HEK293T (cell line): ENCODE results near the gene MGST2.

Experiments
- CTCF ChIA-PET: fragments of 350-600 bp; formaldehyde crosslinking; extraction: SDS; loops from one replicate; lab custom pipeline; 2021; ENCODE audit warnings: antibody characterized with exemption, inconsistent platforms; lab: Yijun Ruan, JAX
- POLR2A ChIA-PET: fragments of 350-600 bp; formaldehyde crosslinking; extraction: SDS; loops from one replicate; lab custom pipeline; 2020; ENCODE audit warnings: antibody characterized with exemption, inconsistent platforms; lab: Yijun Ruan, JAX
- DNase-seq: peaks from one replicate; pipeline ENCODE4 v3.0.0; 2012; ENCODE audit warnings: mixed read lengths; ENCODE audit errors: extremely low spot score
- ARNT ChIP-seq: fragments of 450-650 bp; IDR thresholded peaks from 2 replicates; pipeline ENCODE4 v1.6.1; 2017; ENCODE audit warnings: mild to moderate bottlenecking
- BHLHE40 ChIP-seq: fragments of 450-650 bp; IDR thresholded peaks from 2 replicates; pipeline ENCODE4 v1.6.1; 2016; ENCODE audit warnings: mild to moderate bottlenecking, moderate library complexity, borderline replicate concordance
- CTBP1 ChIP-seq: fragments of 450-650 bp; IDR thresholded peaks from 2 replicates; pipeline ENCODE4 v1.6.1; 2016; ENCODE audit warnings: borderline replicate concordance
- ELF4 ChIP-seq: fragments of 450-650 bp; IDR thresholded peaks from 2 replicates; pipeline ENCODE4 v1.6.1; 2017; ENCODE audit warnings: antibody characterized with exemption
- FOXA1 ChIP-seq: fragments of 450-650 bp; IDR thresholded peaks from 2 replicates; pipeline ENCODE4 v1.6.1; 2016; ENCODE audit warnings: mild to moderate bottlenecking
- FOXK2 ChIP-seq: fragments of 450-650 bp; IDR thresholded peaks from 2 replicates; pipeline ENCODE4 v1.6.1; 2016; ENCODE audit warnings: mild to moderate bottlenecking
- FOXM1 ChIP-seq: fragments of 450-650 bp; IDR thresholded peaks from 2 replicates; pipeline ENCODE4 v1.6.1; 2017; ENCODE audit warnings: mild to moderate bottlenecking, borderline replicate concordance
- HDGF ChIP-seq: fragments of 450-650 bp; IDR thresholded peaks from 2 replicates; pipeline ENCODE4 v1.6.1; 2017; ENCODE audit warnings: antibody characterized with exemption, borderline replicate concordance
- L3MBTL2 ChIP-seq: fragments of 450-650 bp; conservative IDR thresholded peaks from 2 replicates; pipeline ENCODE4 v1.6.1; 2016; ENCODE audit warnings: mild to moderate bottlenecking
- LEF1 ChIP-seq: fragments of 450-650 bp; IDR thresholded peaks from 2 replicates; pipeline ENCODE4 v1.6.1; 2017; ENCODE audit warnings: mild to moderate bottlenecking, borderline replicate concordance
- NFRKB ChIP-seq: fragments of 450-650 bp; IDR thresholded peaks from 2 replicates; pipeline ENCODE4 v1.6.1; 2016; ENCODE audit warnings: mild to moderate bottlenecking, moderate library complexity
- SP1 ChIP-seq: fragments of 450-650 bp; IDR thresholded peaks from 2 replicates; pipeline ENCODE4 v1.6.1; 2017
- SUZ12 ChIP-seq: fragments of 450-650 bp; IDR thresholded peaks from 2 replicates; pipeline ENCODE4 v1.6.1; 2016; ENCODE audit warnings: mild to moderate bottlenecking
- TARDBP ChIP-seq: fragments of 450-650 bp; IDR thresholded peaks from 2 replicates; pipeline ENCODE4 v1.6.1; 2016
- ZNF384 ChIP-seq: fragments of 450-650 bp; IDR thresholded peaks from 2 replicates; pipeline ENCODE4 v1.6.1; 2016
- TF ChIP-seq, protein P1 (sequence below): fragments of 450-650 bp; IDR thresholded peaks from 2 replicates; pipeline ENCODE4 v1.6.1; 2016

The MGST2 gene

DNA sequence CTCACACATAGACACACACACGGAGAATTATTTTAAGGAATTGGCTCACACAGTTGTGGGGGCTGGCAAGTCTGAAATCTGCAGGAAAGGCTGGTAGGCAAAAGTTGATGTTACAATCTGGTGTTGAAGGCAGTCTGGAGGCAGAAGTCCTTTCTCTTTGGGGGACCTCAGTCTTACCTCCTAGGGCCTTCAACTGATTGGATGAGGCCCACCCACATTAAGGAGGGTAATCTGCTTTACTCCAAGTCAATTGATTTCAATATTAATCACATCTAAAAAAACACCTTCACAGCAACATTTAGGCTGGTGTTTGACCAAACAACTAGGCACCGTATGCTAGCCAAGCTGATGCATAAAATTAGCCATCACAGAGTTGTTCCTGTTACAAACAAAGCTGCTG is 10.7 kb downstream of the MGST2 start:
- CTCF ChIA-PET = no interaction called here
- DNase-seq = no peak
- POLR2A ChIA-PET = no interaction called here
- TF ChIP-seq TARDBP (no peak), CTBP1 (no peak), BHLHE40 (no peak), ELF4 (no peak), HDGF (no peak), SP1 (no peak), ZNF384 (no peak), LEF1 (no peak), SUZ12 (no peak), ARNT (no peak), FOXA1 (no peak), FOXM1 (no peak), L3MBTL2 (no peak), NFRKB (no peak)
- TF ChIP-seq, protein P1, sequence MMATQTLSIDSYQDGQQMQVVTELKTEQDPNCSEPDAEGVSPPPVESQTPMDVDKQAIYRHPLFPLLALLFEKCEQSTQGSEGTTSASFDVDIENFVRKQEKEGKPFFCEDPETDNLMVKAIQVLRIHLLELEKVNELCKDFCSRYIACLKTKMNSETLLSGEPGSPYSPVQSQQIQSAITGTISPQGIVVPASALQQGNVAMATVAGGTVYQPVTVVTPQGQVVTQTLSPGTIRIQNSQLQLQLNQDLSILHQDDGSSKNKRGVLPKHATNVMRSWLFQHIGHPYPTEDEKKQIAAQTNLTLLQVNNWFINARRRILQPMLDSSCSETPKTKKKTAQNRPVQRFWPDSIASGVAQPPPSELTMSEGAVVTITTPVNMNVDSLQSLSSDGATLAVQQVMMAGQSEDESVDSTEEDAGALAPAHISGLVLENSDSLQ = no peak

DNA sequence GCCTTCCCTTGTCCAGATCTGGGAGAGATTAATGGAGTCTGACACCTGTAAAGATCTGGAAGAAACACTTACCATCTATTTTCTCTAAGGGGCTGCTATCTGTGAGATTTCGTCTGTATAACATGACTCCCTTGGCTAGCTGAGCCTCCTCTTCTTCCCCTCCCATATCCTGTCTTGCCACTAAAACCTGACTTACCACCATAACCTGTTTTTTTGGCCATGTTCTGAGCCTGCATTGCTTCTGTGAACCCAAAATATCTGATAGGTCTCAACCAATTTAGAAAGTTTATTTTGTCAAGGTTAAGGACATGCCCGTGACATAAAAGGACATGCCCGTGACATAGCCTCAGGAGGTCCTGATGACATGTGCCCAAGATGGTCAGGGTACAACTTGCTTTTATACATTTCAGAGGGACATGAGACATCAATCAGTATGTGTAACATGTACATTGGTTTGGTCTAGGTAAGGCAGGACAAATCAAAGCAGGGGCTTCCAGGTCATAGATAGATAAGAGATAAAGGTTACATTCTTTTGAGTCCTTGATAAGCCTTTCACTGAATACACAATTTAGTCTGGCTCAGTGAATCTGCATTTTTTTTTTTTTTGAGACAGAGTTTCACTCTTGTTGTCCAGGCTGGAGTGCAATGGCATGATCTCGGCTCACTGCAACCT is 11.4 kb downstream of the MGST2 start:
- TF ChIP-seq FOXA1 (no peak), TARDBP (no peak), ZNF384 (no peak), NFRKB (no peak), ARNT (no peak), L3MBTL2 (no peak), BHLHE40 (no peak), HDGF (no peak), SUZ12 (no peak), ELF4 (no peak), FOXM1 (no peak), SP1 (no peak), CTBP1 (no peak), FOXK2 (no peak), LEF1 (no peak)
- TF ChIP-seq, protein P1 = no peak
- no peak for DNase-seq
- POLR2A ChIA-PET = no interaction called here
- CTCF ChIA-PET = no interaction called here

DNA sequence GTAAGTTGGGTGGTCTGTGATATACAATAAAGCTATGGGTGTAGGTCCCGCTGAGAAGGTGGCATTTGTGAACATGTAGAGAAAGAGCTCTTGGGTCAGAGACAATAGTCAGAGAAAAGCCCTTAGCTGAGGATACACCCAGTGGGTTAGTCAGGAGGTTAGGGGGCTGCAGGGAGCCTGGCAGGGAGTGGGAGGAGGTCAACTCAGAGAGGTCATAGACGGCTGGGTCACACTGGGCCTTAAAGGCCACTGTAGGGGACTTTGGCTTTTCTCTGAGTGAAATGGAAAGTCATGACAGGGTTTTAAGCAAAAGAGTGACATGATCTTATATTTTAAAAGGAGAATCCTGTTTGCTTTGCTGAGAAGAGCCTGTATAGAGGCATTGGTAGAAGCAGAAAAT is 16.7 kb downstream of the MGST2 start:
- no peak for TF ChIP-seq FOXM1
- TF ChIP-seq CTBP1 = no peak
- TF ChIP-seq NFRKB = no peak
- TF ChIP-seq FOXK2 = no peak
- no peak for TF ChIP-seq L3MBTL2
- no peak for TF ChIP-seq SUZ12
- TF ChIP-seq ZNF384 = no peak
- no peak for TF ChIP-seq LEF1
- no peak for TF ChIP-seq BHLHE40
- TF ChIP-seq FOXA1 = no peak
- no peak for TF ChIP-seq HDGF
- DNase-seq = no peak
- ChIA-PET POLR2A (interaction anchor here (1.0 to 1.1 kb wide), 2 partner anchors 11 to 16 kb away, joined by 3 to 6 read pairs; partner anchors contain the start of gene MGST2), CTCF (interaction anchor here (1.5 kb wide), 1 partner anchor 25 kb away, joined by 5 read pairs; no protein-coding TSS in a partner anchor)

DNA sequence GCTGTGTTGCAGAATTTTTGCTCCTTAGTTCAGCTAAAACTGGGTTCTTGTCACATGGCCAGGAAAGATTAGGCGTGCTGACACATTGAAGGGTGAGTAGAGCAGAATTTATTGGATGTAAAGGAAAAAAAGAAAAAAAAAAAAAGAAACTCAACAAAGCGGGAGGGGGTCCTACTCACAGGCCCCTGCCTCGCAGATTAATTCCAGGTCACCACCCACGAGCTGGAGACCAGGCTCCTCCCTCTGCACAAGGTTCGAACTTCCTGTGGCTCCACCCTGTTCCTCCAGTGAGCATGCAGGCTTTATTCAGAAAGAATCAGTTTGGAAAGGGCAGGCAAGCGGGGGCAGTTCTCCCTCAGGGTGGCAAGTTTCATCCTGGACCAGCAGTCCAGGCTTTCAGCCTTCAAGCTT is 17.1 kb downstream of the MGST2 start:
- CTCF ChIA-PET = interaction anchor here (1.5 kb wide), 1 partner anchor 26 kb away, joined by 5 read pairs; no protein-coding TSS in a partner anchor
- TF ChIP-seq ARNT (no peak), SP1 (no peak), TARDBP (no peak), SUZ12 (no peak), FOXM1 (no peak), ZNF384 (no peak), L3MBTL2 (no peak), HDGF (no peak), BHLHE40 (no peak), LEF1 (no peak), ELF4 (no peak), FOXA1 (no peak), CTBP1 (no peak)
- TF ChIP-seq, protein P1 = no peak
- POLR2A ChIA-PET = interaction anchor here (1.0 to 1.1 kb wide), 2 partner anchors 11 to 17 kb away, joined by 3 to 6 read pairs; partner anchors contain the start of gene MGST2
- no peak for DNase-seq

DNA sequence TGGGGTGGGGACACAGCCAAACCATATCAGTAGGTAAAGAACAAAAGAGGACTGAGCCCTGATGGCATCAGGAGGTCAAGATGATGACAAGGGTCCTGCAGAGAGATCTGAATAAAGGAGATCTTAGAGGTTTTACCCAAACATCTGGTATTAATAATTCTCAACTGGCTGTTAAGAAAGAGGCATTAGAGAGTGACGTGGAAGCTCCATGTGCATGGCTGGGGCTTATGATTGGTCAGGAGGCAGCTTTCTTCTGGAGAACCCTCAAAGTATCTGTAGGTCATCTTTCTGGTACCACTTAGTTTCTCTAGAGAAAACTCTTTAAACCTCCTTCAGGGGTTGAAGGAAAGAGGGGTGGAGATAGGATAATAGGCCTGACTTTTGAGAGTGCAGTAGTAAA is 18.7 kb downstream of the MGST2 start:
- POLR2A ChIA-PET = no interaction called here
- CTCF ChIA-PET = no interaction called here
- TF ChIP-seq ELF4 = no peak
- no peak for TF ChIP-seq ARNT
- TF ChIP-seq SP1 = no peak
- TF ChIP-seq L3MBTL2 = no peak
- no peak for TF ChIP-seq ZNF384
- no peak for TF ChIP-seq FOXA1
- no peak for TF ChIP-seq CTBP1
- TF ChIP-seq, protein P1 = no peak
- no peak for TF ChIP-seq NFRKB
- no peak for TF ChIP-seq LEF1
- no peak for TF ChIP-seq HDGF
- TF ChIP-seq SUZ12 = no peak
- TF ChIP-seq BHLHE40 = no peak
- TF ChIP-seq FOXK2 = no peak
- no peak for TF ChIP-seq TARDBP
- TF ChIP-seq FOXM1 = no peak
- no peak for DNase-seq
